Upper lobe of left lung (tissue), 4 donors: Measurements from ENCODE around the gene SLC7A10.

ENCODE experiments used
- CTCF ChIP-seq, 6 experiments: fragments of 450-650 bp in 4 of 6; fragments of 200-600 bp in 2 of 6; sonication (generic) in 2 of 6; IDR thresholded peaks; one replicate each; pipeline ENCODE4 v1.5.1; 2016 to 2019; ENCODE audit warnings: antibody characterized with exemption in 6 of 6
- EP300 ChIP-seq, 4 donors: sonication (generic); formaldehyde crosslinking; IDR thresholded peaks; one replicate each; pipeline ENCODE4 v1.5.1; 2017; ENCODE audit warnings: antibody characterized with exemption in 4 of 4, control low read depth in 2 of 4
- POLR2A ChIP-seq, 4 donors: fragments of 450-650 bp; IDR thresholded peaks; one replicate each; pipeline ENCODE4 v1.5.1; 2016 to 2017; ENCODE audit warnings: antibody characterized with exemption in 4 of 4, mild to moderate bottlenecking in 2 of 4
- POLR2AphosphoS5 ChIP-seq, 2 donors: sonication (generic); formaldehyde crosslinking; IDR thresholded peaks; one replicate each; pipeline ENCODE4 v1.5.1; 2017; ENCODE audit warnings: antibody characterized with exemption in 2 of 2

GRCh38 chr19:33205110-33205509 lies 20.5 kb downstream of the SLC7A10 start:
- TF ChIP-seq EP300 (IDR thresholded peaks at IDR 0.05) (no peak), CTCF (IDR thresholded peaks at IDR 0.05) (no peak), POLR2A (IDR thresholded peaks at IDR 0.05) (no peak), POLR2AphosphoS5 (IDR thresholded peaks at IDR 0.05) (no peak)
